Keratinocyte (primary cell): ENCODE data around the gene RHBDD3. TPM values are rescaled to one million over a fixed set of nuclear protein-coding genes. Genes with fewer than 3 reads are reported as not detected.

ENCODE experiments used
- DNase-seq: peaks from one replicate; pipeline ENCODE4 v3.0.0-alpha.2; 2011; ENCODE audit warnings: low read depth, missing footprints, low spot score
- FAIRE-seq: peaks from 2 replicates; lab custom pipeline; 2011; peaks lifted over from hg19 to GRCh38; lab: Jason Lieb, UNC
- H2AFZ ChIP-seq: 2 replicates; pipeline ENCODE4 v1.6.0; 2012; ENCODE audit warnings: low read length, control low read depth, inconsistent platforms; ENCODE audit not compliant: control insufficient read depth
- H3K27ac ChIP-seq: 2 replicates; pipeline ENCODE4 v1.5.1; 2011; ENCODE audit warnings: low read length; ENCODE audit not compliant: control insufficient read depth, insufficient read depth
- H3K27me3 ChIP-seq: 3 replicates; pipeline ENCODE4 v1.6.0; 2011; ENCODE audit warnings: low read length; ENCODE audit not compliant: control insufficient read depth, insufficient read depth; ENCODE audit errors: extremely low read depth
- H3K36me3 ChIP-seq, 2 experiments: 2 replicates in 1 of 2; 3 replicates in 1 of 2; pipeline ENCODE4 v1.5.1; 2011; ENCODE audit warnings: low read length in 2 of 2, mild to moderate bottlenecking in 1 of 2; ENCODE audit not compliant: control insufficient read depth in 2 of 2, insufficient read depth in 2 of 2; ENCODE audit errors: extremely low read depth in 1 of 2
- H3K4me1 ChIP-seq: 3 replicates; pipeline ENCODE4 v1.5.1; 2011; ENCODE audit warnings: low read length; ENCODE audit not compliant: control insufficient read depth, insufficient read depth; ENCODE audit errors: extremely low read depth
- H3K4me2 ChIP-seq: 3 replicates; pipeline ENCODE4 v1.6.0; 2011; ENCODE audit warnings: low read depth, low read length; ENCODE audit not compliant: control insufficient read depth, insufficient read depth; ENCODE audit errors: extremely low read depth
- H3K4me3 ChIP-seq, 3 experiments: fragments of 200-600 bp in 1 of 3; sonication (generic) in 1 of 3; 2 replicates in 2 of 3; 3 replicates in 1 of 3; pipeline ENCODE4 v1.5.1; 2011 to 2016; ENCODE audit warnings: low read length in 3 of 3, mild to moderate bottlenecking in 3 of 3, control low read depth in 2 of 3, inconsistent platforms in 1 of 3, low read depth in 1 of 3, mixed read lengths in 1 of 3, mixed run types in 1 of 3, moderate library complexity in 1 of 3; ENCODE audit not compliant: control insufficient read depth in 2 of 3, insufficient read depth in 2 of 3; ENCODE audit errors: extremely low read depth in 1 of 3
- H3K79me2 ChIP-seq: 2 replicates; pipeline ENCODE4 v1.6.0; 2012; ENCODE audit warnings: low read length; ENCODE audit not compliant: control insufficient read depth, insufficient read depth
- H3K9ac ChIP-seq: 3 replicates; pipeline ENCODE4 v1.6.0; 2011; ENCODE audit warnings: low read length; ENCODE audit not compliant: control insufficient read depth, insufficient read depth; ENCODE audit errors: extremely low read depth
- H3K9me1 ChIP-seq: 3 replicates; pipeline ENCODE4 v1.6.0; 2011; ENCODE audit warnings: low read length; ENCODE audit not compliant: control insufficient read depth, insufficient read depth; ENCODE audit errors: extremely low read depth
- H3K9me3 ChIP-seq: 2 replicates; pipeline ENCODE4 v1.5.1; 2012; ENCODE audit warnings: low read depth, low read length; ENCODE audit not compliant: control insufficient read depth
- H4K20me1 ChIP-seq: 3 replicates; pipeline ENCODE4 v1.6.0; 2011; ENCODE audit warnings: low read length; ENCODE audit not compliant: control insufficient read depth, insufficient read depth; ENCODE audit errors: extremely low read depth
- CTCF ChIP-seq, 3 experiments: IDR thresholded peaks in 1 of 3; conservative IDR thresholded peaks in 1 of 3; optimal IDR thresholded peaks in 1 of 3; 2 replicates in 2 of 3; 3 replicates in 1 of 3; pipeline versions ENCODE3 to v1.5.1; 2011; ENCODE audit warnings: low read length in 3 of 3, mild to moderate bottlenecking in 3 of 3, moderate library complexity in 2 of 3, control low read depth in 1 of 3, inconsistent platforms in 1 of 3; ENCODE audit not compliant: insufficient read depth in 2 of 3; ENCODE audit errors: extremely low read depth in 1 of 3
- EZH2 ChIP-seq: IDR thresholded peaks from one replicate; pipeline ENCODE4 v1.6.1; 2012; ENCODE audit warnings: inconsistent platforms, mild to moderate bottlenecking, low read length, moderate library complexity
- dilution Hi-C: fragments of 300-500 bp; cut with MboI; formaldehyde crosslinking; loops from one replicate; pipeline ENCODE4 v1.7.0; 2020; ENCODE audit warnings: low sequenced_read_pairs; ENCODE audit not compliant: extremely low pct_ligation_motif_present
- polyA plus RNA-seq, 5 experiments: library from polyadenylated mRNA; depleted of rRNA in 3 of 5; stranded (reverse) in 3 of 5; stranded (forward) in 1 of 5; unstranded in 1 of 5; fragments of >200 nt; gene quantifications; 1 replicate in 1 of 5; 2 replicates in 3 of 5; 3 replicates in 1 of 5; pipeline versions ENCODE4 v1.2.1 to v1.2.3, GENCODE V29; 2011 to 2012; ENCODE audit warnings: missing spikeins in 2 of 5, low read depth in 1 of 5, low replicate concordance in 1 of 5

Gene RHBDD3
- polyA plus RNA-seq, 1 donor (not counting 4 experiments of a cell fraction or from before 2014, with no cell fraction given), result 10.3 TPM

- peaks cover 12% of the 10 kb centered on the region for H3K27me3 ChIP-seq
- no peak overlapping the region for H3K4me2 ChIP-seq
- H3K79me2 ChIP-seq, result no peaks in the 10 kb centered on the region
- H3K4me3 ChIP-seq, result no peak overlapping the region
- H3K9ac ChIP-seq, result no peak overlapping the region
- TF ChIP-seq CTCF (optimal IDR thresholded peaks at IDR 0.05 in 1 of 3, IDR thresholded peaks at IDR 0.05 in 1 of 3, conservative IDR thresholded peaks at IDR 0.05 in 1 of 3; ENCODE audit: extremely low read depth in 1 of 3, insufficient read depth in 2 of 3, low read length in 3 of 3) (no peak), EZH2 (no peak)
- no peaks in the 10 kb centered on the region for H3K9me1 ChIP-seq
- H3K27ac ChIP-seq, result no peak overlapping the region
- H3K4me1 ChIP-seq, result no peaks in the 10 kb centered on the region
- H3K36me3 ChIP-seq, result no peaks in the 10 kb centered on the region
- dilution Hi-C loops, result no loop called here
- FAIRE-seq (no peak), DNase-seq (no peak)
- H2AFZ ChIP-seq, result no peak overlapping the region
- no peaks in the 10 kb centered on the region for H4K20me1 ChIP-seq
- H3K9me3 ChIP-seq, result no peaks in the 10 kb centered on the region
Measured at GRCh38 chr22:29218758-29219408, 48.9 kb downstream of the RHBDD3 start.

- DNase-seq (no peak), FAIRE-seq (no peak)
- peaks cover 12% of the 10 kb centered on the region for H3K27me3 ChIP-seq
- TF ChIP-seq EZH2 (no peak), CTCF (optimal IDR thresholded peaks at IDR 0.05 in 1 of 3, IDR thresholded peaks at IDR 0.05 in 1 of 3, conservative IDR thresholded peaks at IDR 0.05 in 1 of 3; ENCODE audit: extremely low read depth in 1 of 3, insufficient read depth in 2 of 3, low read length in 3 of 3) (no peak)
- H2AFZ ChIP-seq, result no peak overlapping the region
- no peaks in the 10 kb centered on the region for H3K9me1 ChIP-seq
- H3K4me1 ChIP-seq, result no peaks in the 10 kb centered on the region
- H4K20me1 ChIP-seq, result no peaks in the 10 kb centered on the region
- dilution Hi-C loops, result no loop called here
- no peak overlapping the region for H3K4me2 ChIP-seq
- no peaks in the 10 kb centered on the region for H3K79me2 ChIP-seq
- H3K4me3 ChIP-seq, result no peak overlapping the region
- no peaks in the 10 kb centered on the region for H3K9me3 ChIP-seq
- H3K9ac ChIP-seq, result no peak overlapping the region
- H3K27ac ChIP-seq, result no peak overlapping the region
- no peaks in the 10 kb centered on the region for H3K36me3 ChIP-seq
Measured at GRCh38 chr22:29217827-29218757, 49.7 kb downstream of the RHBDD3 start.
